DMS153 treated with DMSO at 0.1 percent for 48 hours (cell line): ENCODE measurements around the gene TSPEAR.

Experiments
- DNase-seq: peaks from one replicate; lab custom pipeline; 2025; ENCODE audit not compliant: unreplicated experiment; lab: John Stamatoyannopoulos, UW

Gene TSPEAR

DNA sequence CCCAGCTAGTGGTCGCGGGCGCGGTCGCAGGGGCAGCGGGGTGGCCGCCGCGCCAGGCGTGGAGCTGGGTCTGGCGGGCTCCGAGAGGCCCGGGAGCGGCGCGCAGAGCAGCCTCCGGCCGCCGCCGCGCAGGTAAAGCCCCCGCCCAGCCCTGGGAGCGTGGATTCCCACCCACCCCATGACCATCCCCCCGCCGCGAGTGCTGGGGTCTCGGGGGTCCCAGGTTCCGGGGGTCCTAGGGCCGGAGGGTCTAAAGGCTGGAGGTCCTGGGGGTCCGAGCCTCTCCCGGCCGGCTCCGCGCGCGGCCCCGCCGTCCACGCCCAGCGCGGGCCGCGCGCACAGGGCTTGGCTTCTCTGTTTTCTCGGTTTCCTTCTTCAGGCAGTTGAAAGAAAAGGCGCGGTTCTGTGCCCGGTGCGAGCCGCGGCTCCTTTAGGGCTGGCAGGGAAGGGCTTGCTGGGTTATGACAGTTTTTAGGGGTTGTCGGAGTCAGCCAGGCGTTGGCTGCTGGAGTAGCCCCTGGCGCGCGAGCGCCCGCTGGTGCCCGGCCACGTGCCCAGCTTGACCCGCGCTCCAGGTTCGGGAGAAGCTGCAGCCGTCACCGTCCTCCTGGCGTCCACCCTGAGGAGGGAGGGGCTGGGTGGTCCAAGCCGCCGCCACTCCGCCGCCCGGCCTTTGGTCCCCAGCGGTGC, 255.7 kb downstream of the TSPEAR start:
- peak; percentile 7 for DNase-seq

- peak; percentile 48 for DNase-seq
These were observed 256.4 kb downstream of the TSPEAR start, which contains the start of gene LRRC3 for GRCh38 chr21:44454747-44455523. LRRC3 (plus strand) TSS chr21:44455510; CDS start chr21:44456645, 1,135 bp downstream.

GRCh38 chr21:44454058-44454457, 257.3 kb downstream of the TSPEAR start:
- no peak for DNase-seq

- no peak for DNase-seq
These were observed 258.3 kb downstream of the TSPEAR start for GRCh38 chr21:44453120-44453519.

- DNase-seq: no peak
These were observed 260.4 kb downstream of the TSPEAR start for GRCh38 chr21:44450999-44451398.

- DNase-seq: no peak
These were observed 261.0 kb downstream of the TSPEAR start for GRCh38 chr21:44450402-44450801.

DNA sequence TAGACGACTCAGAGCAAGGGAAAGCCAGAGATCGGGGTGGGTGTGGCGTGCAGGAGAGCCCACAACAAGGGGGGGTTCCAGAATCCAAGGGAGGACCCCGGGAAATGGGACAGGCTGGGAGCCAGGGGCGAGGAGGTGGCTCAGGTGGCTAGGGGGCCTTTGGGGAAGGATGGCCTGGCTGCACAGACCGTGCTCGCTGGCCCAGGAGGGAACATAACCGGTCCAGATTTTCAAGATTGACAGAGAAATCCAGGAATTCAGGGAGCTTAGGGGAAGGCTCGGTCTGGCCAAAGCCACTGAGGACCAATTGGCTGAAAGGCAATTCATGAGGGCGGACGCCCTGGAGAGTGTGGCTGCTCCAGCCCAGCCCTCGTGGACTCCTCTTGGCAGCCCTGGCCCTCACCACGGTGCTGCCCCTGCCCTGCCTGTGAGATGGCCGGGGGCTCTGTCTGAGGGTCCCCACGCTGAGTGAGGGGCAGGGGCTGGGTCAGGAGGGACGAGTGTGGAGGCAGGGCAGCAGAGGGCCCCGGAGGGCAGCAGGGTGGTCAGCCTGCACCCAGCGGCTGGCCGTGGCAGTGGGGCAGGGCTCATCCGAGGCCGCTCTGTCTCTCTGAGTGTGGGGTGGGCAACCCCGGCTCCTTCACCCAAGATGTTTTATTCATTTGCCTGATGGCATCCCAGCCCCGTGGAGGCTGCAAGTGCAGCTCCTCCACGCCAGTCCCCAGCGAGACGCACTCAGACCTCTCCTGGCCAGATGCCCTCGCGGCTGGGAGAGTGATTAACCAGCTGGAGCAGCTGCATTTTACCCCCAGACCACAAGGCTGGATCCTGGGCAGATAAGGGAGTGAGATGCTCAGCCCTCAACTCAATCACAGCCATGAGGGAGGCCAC, 261.7 kb downstream of the TSPEAR start:
- no peak for DNase-seq

DNA sequence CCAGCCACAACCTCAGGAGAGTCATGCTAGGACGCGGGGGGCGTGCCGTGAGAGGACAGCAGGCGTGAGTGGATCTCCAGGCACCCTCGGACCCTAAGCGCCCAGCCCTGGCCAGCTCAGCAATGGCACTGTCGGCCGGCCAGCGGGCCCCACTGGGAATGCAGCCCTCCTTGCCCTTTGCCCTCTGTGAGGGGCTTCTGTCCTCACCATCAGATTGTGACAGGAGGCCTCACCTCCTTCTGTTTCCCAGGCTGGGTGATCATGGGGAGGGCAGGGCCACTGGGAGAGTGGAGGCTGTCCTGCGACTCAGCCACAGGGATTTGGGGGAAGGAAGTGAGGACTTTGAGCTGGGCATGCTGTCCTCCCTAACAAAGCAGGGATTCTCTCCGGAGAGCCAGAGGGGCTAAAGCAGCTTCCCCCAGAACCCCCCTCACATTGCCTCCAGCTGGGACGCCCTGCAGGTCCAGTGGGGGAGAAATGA, 262.7 kb downstream of the TSPEAR start:
- DNase-seq: no peak
